Midbrain (tissue), 1 donor: ENCODE results near the gene PPP2R5C.

Experiments used
- DNase-seq: peaks from one replicate; lab custom pipeline; 2025; lab: John Stamatoyannopoulos, UW

PPP2R5C gene

GRCh38 chr14:101755591-101756324 lies 5.8 kb upstream of the PPP2R5C start:
- no peak for DNase-seq

GRCh38 chr14:101757064-101757838 lies 4.3 kb upstream of the PPP2R5C start:
- DNase-seq: no peak

GRCh38 chr14:101757839-101758211 lies 3.7 kb upstream of the PPP2R5C start:
- no peak for DNase-seq

GRCh38 chr14:101758913-101759593 lies 2.5 kb upstream of the PPP2R5C start:
- DNase-seq: no peak

GRCh38 chr14:101760138-101761011 lies 1.1 kb upstream of the PPP2R5C start:
- peak; percentile 98 for DNase-seq

GRCh38 chr14:101761881-101762529 lies 496 bp downstream of the PPP2R5C start:
- peak; percentile 53 for DNase-seq

GRCh38 chr14:101762530-101763101 lies 1.1 kb downstream of the PPP2R5C start:
- DNase-seq: no peak

- DNase-seq: no peak
These were observed 2.6 kb downstream of the PPP2R5C start for GRCh38 chr14:101763941-101764709.

GRCh38 chr14:101767618-101768362 lies 6.3 kb downstream of the PPP2R5C start:
- no peak for DNase-seq

GRCh38 chr14:101770183-101770582 lies 8.7 kb downstream of the PPP2R5C start:
- no peak for DNase-seq

- DNase-seq: no peak
These were observed 11.3 kb downstream of the PPP2R5C start for GRCh38 chr14:101772770-101773169.

- DNase-seq: no peak
These were observed 11.9 kb downstream of the PPP2R5C start for GRCh38 chr14:101773378-101773777.

- peak; percentile 61 for DNase-seq
These were observed 12.7 kb downstream of the PPP2R5C start for GRCh38 chr14:101774006-101774795.

GRCh38 chr14:101774814-101775213 lies 13.3 kb downstream of the PPP2R5C start:
- DNase-seq: no peak

GRCh38 chr14:101775826-101776225 lies 14.3 kb downstream of the PPP2R5C start:
- DNase-seq: no peak

GRCh38 chr14:101776344-101776743 lies 14.8 kb downstream of the PPP2R5C start:
- DNase-seq: no peak

- no peak for DNase-seq
These were observed 18.9 kb downstream of the PPP2R5C start for GRCh38 chr14:101780390-101780789.

- no peak for DNase-seq
These were observed 19.4 kb downstream of the PPP2R5C start for GRCh38 chr14:101780887-101781239.
